Measurements from ENCODE around the gene ADA.

Gene ADA

GRCh38 chr20:44666066-44666465 lies 14.6 kb upstream of the ADA start:
- no peaks in the 10 kb centered on the region for H3K36me3 Mint-ChIP-seq (ENCODE audit: low read depth)
- TF ChIP-seq CTCF (IDR thresholded peaks at IDR 0.05) = no peak
- peaks cover under 1% of the 10 kb centered on the region for H3K4me1 Mint-ChIP-seq
- no peak for DNase-seq
- no peak overlapping the region for H3K27ac Mint-ChIP-seq
- peaks cover 3% of the 10 kb centered on the region for H3K9me3 Mint-ChIP-seq
- H3K4me3 Mint-ChIP-seq = no peak overlapping the region
- peaks cover 20% of the 10 kb centered on the region for H3K27me3 Mint-ChIP-seq (ENCODE audit: low read depth, poor library complexity)

- Mint-ChIP-seq H3K27ac (no peak overlapping the region), H3K27me3 (ENCODE audit: low read depth, poor library complexity) (peaks cover 24% of the 10 kb centered on the region), H3K9me3 (peaks cover 5% of the 10 kb centered on the region), H3K36me3 (ENCODE audit: low read depth) (no peaks in the 10 kb centered on the region), H3K4me1 (no peaks in the 10 kb centered on the region), H3K4me3 (no peak overlapping the region)
- TF ChIP-seq CTCF (IDR thresholded peaks at IDR 0.05) = no peak
- DNase-seq = no peak
Observed at GRCh38 chr20:44664131-44664530, 12.6 kb upstream of the ADA start.

- peaks cover 27% of the 10 kb centered on the region for H3K27me3 Mint-ChIP-seq (ENCODE audit: low read depth, poor library complexity)
- no peaks in the 10 kb centered on the region for H3K36me3 Mint-ChIP-seq (ENCODE audit: low read depth)
- no peak for TF ChIP-seq CTCF (IDR thresholded peaks at IDR 0.05)
- H3K4me1 Mint-ChIP-seq = no peaks in the 10 kb centered on the region
- peaks cover 7% of the 10 kb centered on the region for H3K9me3 Mint-ChIP-seq
- H3K27ac Mint-ChIP-seq = no peak overlapping the region
- DNase-seq = no peak
- H3K4me3 Mint-ChIP-seq = no peak overlapping the region
Observed at GRCh38 chr20:44662261-44662660, 10.8 kb upstream of the ADA start.

GRCh38 chr20:44660581-44660980 lies 9.1 kb upstream of the ADA start:
- Mint-ChIP-seq H3K9me3 (peaks cover 7% of the 10 kb centered on the region), H3K27ac (no peak overlapping the region), H3K27me3 (ENCODE audit: low read depth, poor library complexity) (peaks cover 32% of the 10 kb centered on the region), H3K4me3 (no peak overlapping the region), H3K36me3 (ENCODE audit: low read depth) (no peaks in the 10 kb centered on the region), H3K4me1 (no peaks in the 10 kb centered on the region)
- TF ChIP-seq CTCF (IDR thresholded peaks at IDR 0.05) = no peak
- DNase-seq = no peak

- H3K36me3 Mint-ChIP-seq (ENCODE audit: low read depth) = no peaks in the 10 kb centered on the region
- H3K4me1 Mint-ChIP-seq = no peaks in the 10 kb centered on the region
- H3K27me3 Mint-ChIP-seq (ENCODE audit: low read depth, poor library complexity) = peaks cover 35% of the 10 kb centered on the region
- peaks cover 7% of the 10 kb centered on the region for H3K9me3 Mint-ChIP-seq
- H3K27ac Mint-ChIP-seq = no peak overlapping the region
- TF ChIP-seq CTCF (IDR thresholded peaks at IDR 0.05) = no peak
- H3K4me3 Mint-ChIP-seq = no peak overlapping the region
- no peak for DNase-seq
Observed at GRCh38 chr20:44659931-44660330, 8.4 kb upstream of the ADA start.

- no peaks in the 10 kb centered on the region for H3K36me3 Mint-ChIP-seq (ENCODE audit: low read depth)
- no peak for DNase-seq
- H3K27ac Mint-ChIP-seq = no peak overlapping the region
- peaks cover 36% of the 10 kb centered on the region for H3K27me3 Mint-ChIP-seq (ENCODE audit: low read depth, poor library complexity)
- no peak overlapping the region for H3K4me3 Mint-ChIP-seq
- H3K4me1 Mint-ChIP-seq = no peaks in the 10 kb centered on the region
- peaks cover 14% of the 10 kb centered on the region for H3K9me3 Mint-ChIP-seq
- TF ChIP-seq CTCF (IDR thresholded peaks at IDR 0.05) = no peak
Observed at GRCh38 chr20:44658810-44659209, 7.3 kb upstream of the ADA start.

All from nephron progenitor cell (in vitro differentiated cells).